HFF-Myc (cell line): ENCODE data around the gene ALKBH2.
A peak's percentile ranks its signal among the peaks of the same experiment; 100 is the strongest.
"Not testable (repeated sequence)": the region's sequence is repeated elsewhere in the genome, so short reads cannot be mapped to it uniquely, and the experiment has no call there.

Source experiments
- DNase-seq: peaks from one replicate; pipeline ENCODE4 v3.0.0-alpha.2; 2011; ENCODE audit warnings: low read depth; ENCODE audit errors: extremely low read depth
- H3K4me3 ChIP-seq: replicated peaks from 2 replicates; pipeline ENCODE4 v1.5.1; 2011; ENCODE audit warnings: low read depth, mild to moderate bottlenecking, control low read depth, low read length
- TF ChIP-seq, protein P1 (sequence below): IDR thresholded peaks from 2 replicates; pipeline ENCODE4 v1.5.1; 2012; ENCODE audit warnings: mild to moderate bottlenecking, low read depth, low read length, control low read depth; ENCODE audit errors: missing control alignments

Gene ALKBH2

GRCh38 chr12:109058773-109059172, 34.5 kb downstream of the ALKBH2 start:
- TF ChIP-seq, protein P1, sequence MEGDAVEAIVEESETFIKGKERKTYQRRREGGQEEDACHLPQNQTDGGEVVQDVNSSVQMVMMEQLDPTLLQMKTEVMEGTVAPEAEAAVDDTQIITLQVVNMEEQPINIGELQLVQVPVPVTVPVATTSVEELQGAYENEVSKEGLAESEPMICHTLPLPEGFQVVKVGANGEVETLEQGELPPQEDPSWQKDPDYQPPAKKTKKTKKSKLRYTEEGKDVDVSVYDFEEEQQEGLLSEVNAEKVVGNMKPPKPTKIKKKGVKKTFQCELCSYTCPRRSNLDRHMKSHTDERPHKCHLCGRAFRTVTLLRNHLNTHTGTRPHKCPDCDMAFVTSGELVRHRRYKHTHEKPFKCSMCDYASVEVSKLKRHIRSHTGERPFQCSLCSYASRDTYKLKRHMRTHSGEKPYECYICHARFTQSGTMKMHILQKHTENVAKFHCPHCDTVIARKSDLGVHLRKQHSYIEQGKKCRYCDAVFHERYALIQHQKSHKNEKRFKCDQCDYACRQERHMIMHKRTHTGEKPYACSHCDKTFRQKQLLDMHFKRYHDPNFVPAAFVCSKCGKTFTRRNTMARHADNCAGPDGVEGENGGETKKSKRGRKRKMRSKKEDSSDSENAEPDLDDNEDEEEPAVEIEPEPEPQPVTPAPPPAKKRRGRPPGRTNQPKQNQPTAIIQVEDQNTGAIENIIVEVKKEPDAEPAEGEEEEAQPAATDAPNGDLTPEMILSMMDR: no peak
- no peak for DNase-seq
- no peak overlapping the region for H3K4me3 ChIP-seq

DNA sequence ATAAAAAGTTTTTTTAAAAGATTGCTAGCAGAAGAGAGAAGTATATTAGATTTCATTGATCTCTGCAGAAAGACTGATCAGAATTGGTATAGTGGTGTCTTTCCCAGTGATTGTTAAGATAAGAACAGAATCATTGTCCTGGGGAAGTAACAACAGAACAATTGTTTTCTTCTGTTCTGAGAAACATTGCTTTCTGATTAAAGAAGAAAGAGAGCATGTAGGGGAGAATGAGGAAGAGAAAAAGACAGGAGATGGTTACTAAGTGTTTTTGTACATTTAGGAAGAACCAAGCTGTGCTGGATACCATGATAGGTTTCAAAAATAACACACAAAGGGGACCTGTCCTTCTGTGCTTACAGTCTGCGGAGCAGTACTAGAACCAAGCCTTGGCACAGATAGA, 35.9 kb downstream of the ALKBH2 start:
- TF ChIP-seq, protein P1: no peak
- H3K4me3 ChIP-seq: no peak overlapping the region
- no peak for DNase-seq

- no peak for DNase-seq
- no peak overlapping the region for H3K4me3 ChIP-seq
- TF ChIP-seq, protein P1: no peak
Observed at GRCh38 chr12:109056891-109057290, 36.4 kb downstream of the ALKBH2 start.

DNA sequence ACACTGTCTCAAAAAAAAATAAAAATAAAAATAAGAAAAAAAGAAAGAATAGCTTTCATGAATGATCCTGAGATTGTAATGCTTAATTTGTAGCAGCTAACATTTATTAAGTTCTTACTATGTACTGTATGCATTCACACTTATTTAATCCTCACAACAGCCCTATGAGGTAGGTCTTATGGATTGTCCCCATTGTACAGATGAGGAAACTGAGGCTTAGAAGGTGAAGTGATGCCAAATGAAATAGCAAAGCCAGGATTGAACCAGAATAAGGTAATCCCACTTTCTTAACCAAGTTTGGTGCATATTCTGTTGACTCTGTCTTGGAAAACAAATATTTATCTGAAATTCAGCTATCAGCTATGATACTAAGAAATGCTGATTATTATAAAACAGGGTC, 38.8 kb downstream of the ALKBH2 start:
- TF ChIP-seq, protein P1: no peak
- H3K4me3 ChIP-seq: no peak overlapping the region
- no peak for DNase-seq

DNA sequence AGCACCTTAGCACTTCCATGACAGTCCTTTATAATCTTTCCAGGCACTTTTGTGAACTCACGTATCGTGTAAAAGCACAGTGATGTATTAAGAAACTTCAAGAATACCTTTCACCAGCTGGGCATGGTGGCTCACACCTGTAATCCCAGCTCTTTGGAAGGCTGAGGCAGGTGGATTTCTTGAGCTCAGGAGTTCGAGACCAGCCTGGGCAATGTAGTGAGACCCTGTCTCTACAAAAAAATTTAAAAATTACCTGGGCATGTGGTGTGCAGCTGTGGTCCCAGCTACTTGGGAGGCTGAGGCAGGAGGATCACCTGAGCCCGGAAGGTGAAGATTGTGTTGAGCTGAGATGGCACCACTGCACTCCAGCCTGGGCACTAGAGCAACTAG, 39.2 kb downstream of the ALKBH2 start:
- not testable (repeated sequence) for DNase-seq, H3K4me3 ChIP-seq

- DNase-seq: no peak
- H3K4me3 ChIP-seq: peak overlapping the region; percentile 73
- TF ChIP-seq, protein P1: no peak
Observed at GRCh38 chr12:109053382-109054123, 39.7 kb downstream of the ALKBH2 start.

DNA sequence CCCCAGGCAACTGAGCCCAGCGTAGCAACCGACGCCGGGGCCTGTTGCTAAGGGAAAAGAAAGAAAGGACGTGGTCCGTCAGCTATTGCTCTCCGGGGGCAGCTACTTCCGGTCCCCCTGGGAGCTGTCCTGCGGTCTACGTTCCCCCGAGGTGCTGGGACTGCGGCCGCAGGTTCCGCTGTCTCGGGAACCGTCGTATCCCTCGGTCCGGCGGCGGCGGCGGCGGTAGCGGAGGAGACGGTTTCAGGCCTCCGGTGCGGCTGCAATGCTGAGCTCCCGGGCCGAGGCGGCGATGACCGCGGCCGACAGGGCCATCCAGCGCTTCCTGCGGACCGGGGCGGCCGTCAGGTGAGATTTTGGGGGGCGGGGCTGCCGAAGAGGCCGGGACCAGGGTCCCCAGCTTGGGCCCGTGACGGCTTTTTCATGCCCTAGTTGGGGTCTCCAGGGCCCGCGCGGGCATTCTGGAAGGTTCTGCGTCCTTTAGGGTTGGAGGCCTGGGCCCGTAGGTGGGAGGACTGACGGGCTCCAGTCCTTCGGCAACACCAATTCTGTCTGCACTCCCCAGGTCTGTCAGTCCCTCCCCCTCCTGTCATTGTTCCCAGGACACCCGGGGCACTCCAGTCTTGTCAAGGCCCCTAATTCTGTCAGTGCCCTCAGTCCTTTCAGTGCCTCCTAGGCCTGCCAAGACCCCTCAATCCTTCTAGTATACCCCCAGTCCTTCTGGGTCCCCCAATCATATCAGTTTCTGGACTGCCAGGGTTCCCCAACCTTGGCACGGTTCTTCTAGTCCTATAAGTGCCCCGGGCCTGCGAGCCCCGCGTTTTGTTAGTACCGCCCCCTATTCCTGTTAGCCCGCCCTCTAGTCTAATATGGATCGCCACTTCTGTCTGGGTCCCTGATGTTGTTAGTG, 40.6 kb downstream of the ALKBH2 start, which contains the start of gene USP30:
Gene USP30 (plus strand): TSS at position 163 of the 910 bp plus-strand sequence. CDS start 103 bp downstream, at position 266.
- DNase-seq: peak; percentile 50
- TF ChIP-seq, protein P1: no peak
- peak within 1 kb of the TSS; percentile 73 for H3K4me3 ChIP-seq
